Thyroid gland (tissue), 4 donors: Measurements from ENCODE around the gene WDR27.

ENCODE experiments used
- CTCF ChIP-seq, 6 experiments: fragments of 200-600 bp in 3 of 6; fragments of 450-650 bp in 3 of 6; sonication (generic) in 3 of 6; IDR thresholded peaks; one replicate each; pipeline ENCODE4 v1.5.1; 2016 to 2019; ENCODE audit warnings: antibody characterized with exemption in 6 of 6, mild to moderate bottlenecking in 2 of 6, inconsistent platforms in 1 of 6, moderate library complexity in 1 of 6
- POLR2A ChIP-seq, 2 donors: fragments of 450-650 bp; IDR thresholded peaks; one replicate each; pipeline ENCODE4 v1.6.1; 2017; ENCODE audit warnings: antibody characterized with exemption in 2 of 2, mild to moderate bottlenecking in 2 of 2, moderate library complexity in 1 of 2

GRCh38 chr6:169500688-169501087, 201.1 kb downstream of the WDR27 start:
- TF ChIP-seq POLR2A (IDR thresholded peaks at IDR 0.05), result no peak
- TF ChIP-seq CTCF (IDR thresholded peaks at IDR 0.05), result no peak
